ENCODE data around the gene CD69.

DNA sequence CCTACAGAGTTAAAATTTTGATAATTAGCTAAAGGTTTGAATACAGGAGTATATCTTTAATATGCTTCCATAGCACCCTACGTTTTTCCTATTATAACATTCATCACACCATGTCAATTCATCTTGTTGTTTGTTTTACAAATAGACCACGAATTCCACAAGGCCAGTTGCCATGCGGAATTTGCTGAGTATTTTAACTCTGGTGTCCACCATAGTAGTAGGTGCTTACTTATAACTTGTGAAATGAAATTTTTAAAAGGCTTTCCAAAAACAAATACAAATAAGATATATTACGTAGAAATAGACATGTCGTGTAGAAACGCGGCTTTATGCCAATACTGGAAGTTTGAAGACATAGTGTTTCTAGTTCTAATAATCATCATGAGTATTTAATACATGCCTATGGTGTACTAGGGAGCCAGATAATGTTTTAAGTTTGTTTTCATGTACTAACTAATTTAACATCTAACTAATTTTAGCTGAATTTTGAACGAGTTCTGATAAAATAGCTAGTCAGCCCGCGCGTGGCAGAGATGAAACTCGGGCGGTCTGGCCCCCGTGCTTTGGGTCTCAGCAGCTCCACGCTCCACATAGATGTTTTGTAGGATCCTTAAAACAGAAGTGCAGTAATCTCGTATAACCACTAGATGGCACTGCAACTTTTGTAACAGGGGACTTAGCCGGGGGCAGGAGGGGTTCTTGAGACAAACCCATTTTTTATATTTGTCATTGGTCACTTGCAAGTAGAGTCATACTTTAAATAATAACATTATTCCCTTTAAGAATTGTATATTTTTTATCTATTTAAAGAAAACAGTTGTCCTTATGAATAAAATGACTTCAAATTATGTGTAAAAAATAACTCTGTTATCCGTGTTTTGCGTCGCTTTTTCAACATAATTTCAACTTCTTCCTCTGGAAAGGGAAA, 10.2 kb downstream of the CD69 start:
- TF ChIP-seq, protein P1, sequence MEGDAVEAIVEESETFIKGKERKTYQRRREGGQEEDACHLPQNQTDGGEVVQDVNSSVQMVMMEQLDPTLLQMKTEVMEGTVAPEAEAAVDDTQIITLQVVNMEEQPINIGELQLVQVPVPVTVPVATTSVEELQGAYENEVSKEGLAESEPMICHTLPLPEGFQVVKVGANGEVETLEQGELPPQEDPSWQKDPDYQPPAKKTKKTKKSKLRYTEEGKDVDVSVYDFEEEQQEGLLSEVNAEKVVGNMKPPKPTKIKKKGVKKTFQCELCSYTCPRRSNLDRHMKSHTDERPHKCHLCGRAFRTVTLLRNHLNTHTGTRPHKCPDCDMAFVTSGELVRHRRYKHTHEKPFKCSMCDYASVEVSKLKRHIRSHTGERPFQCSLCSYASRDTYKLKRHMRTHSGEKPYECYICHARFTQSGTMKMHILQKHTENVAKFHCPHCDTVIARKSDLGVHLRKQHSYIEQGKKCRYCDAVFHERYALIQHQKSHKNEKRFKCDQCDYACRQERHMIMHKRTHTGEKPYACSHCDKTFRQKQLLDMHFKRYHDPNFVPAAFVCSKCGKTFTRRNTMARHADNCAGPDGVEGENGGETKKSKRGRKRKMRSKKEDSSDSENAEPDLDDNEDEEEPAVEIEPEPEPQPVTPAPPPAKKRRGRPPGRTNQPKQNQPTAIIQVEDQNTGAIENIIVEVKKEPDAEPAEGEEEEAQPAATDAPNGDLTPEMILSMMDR (IDR thresholded peaks at IDR 0.05): peak; percentile 63 to 81 (median 72)
- TF ChIP-seq POLR2AphosphoS5 (IDR thresholded peaks at IDR 0.05): no peak

Data from gastroesophageal sphincter (tissue), 3 donors.